Measurements from ENCODE around the gene KCNQ4.

DNA sequence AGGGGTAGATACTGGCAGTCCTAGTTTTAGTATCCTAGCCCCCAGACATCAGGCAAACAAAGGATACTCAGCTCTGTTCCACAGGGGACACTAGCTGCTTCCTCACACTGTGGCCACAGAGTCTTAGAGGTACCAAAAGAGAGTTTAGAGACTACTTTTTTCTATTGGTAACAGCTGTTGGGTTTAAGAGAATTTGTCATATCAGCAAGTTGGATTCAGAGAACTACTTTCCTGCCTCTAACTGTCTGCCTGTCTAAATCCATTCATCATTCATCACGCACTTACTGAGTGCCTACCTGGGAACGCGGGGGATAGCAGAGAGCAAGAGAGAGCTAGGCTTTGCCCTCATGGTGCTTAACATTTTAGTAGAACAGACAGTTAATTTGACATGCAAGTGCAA, 27.1 kb upstream of the KCNQ4 start:
- no peak for TF ChIP-seq CTCF (IDR thresholded peaks at IDR 0.05; ENCODE audit: insufficient read depth, low read length)
- no peak for TF ChIP-seq POLR2AphosphoS5 (IDR thresholded peaks at IDR 0.05; ENCODE audit: low read depth)
